T47D (cell line): ENCODE data around the gene ZCCHC24.
A peak's percentile ranks its signal among the peaks of the same experiment; 100 is the strongest.

Experiments used
- DNase-seq, 2 experiments: peaks; one replicate each; pipeline versions ENCODE4 v3.0.0 to v3.0.0-alpha.2; 2011 to 2012; ENCODE audit warnings: low read depth in 1 of 2, low spot score in 1 of 2
- JUND ChIP-seq: IDR thresholded peaks from 2 replicates; pipeline ENCODE4 v1.6.1; 2012; ENCODE audit warnings: low read depth
- in situ Hi-C: cut with HindIII; loops from 2 replicates; pipeline ENCODE4 v1.10.0; 2016; ENCODE audit warnings: low sequenced_read_pairs, low pct_unique_long_range_greater_than_20kb

Gene ZCCHC24

GRCh38 chr10:79415736-79416577 lies 29.5 kb downstream of the ZCCHC24 start:
- in situ Hi-C loops = no loop called here
- no peak for TF ChIP-seq JUND
- no peak for DNase-seq

GRCh38 chr10:79414714-79415113 lies 30.7 kb downstream of the ZCCHC24 start:
- no peak for TF ChIP-seq JUND
- DNase-seq = no peak
- in situ Hi-C loops = no loop called here

- in situ Hi-C loops = no loop called here
- DNase-seq = no peak
- no peak for TF ChIP-seq JUND
These were observed 32.2 kb downstream of the ZCCHC24 start for GRCh38 chr10:79413196-79413595.

DNA sequence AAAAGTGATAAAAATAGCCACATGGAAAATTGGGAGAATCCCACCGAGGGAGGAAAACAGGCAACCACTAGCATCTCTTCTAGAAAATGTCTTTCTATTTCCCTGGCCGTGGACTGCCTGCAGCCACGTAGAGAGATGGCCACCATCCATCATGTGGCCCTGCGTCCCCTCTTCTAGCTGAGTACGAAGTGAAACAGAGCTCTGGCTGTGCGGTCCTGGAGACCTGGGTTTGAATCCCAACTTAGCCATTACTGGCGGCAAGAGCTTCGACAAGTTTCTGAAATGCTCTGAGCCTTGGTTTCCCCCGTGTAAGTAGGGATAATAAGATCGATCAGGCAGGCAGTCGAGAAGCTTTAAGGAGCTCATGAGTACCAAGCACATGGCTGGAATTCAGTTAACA lies 32.9 kb downstream of the ZCCHC24 start:
- in situ Hi-C loops = no loop called here
- no peak for DNase-seq
- TF ChIP-seq JUND = no peak

DNA sequence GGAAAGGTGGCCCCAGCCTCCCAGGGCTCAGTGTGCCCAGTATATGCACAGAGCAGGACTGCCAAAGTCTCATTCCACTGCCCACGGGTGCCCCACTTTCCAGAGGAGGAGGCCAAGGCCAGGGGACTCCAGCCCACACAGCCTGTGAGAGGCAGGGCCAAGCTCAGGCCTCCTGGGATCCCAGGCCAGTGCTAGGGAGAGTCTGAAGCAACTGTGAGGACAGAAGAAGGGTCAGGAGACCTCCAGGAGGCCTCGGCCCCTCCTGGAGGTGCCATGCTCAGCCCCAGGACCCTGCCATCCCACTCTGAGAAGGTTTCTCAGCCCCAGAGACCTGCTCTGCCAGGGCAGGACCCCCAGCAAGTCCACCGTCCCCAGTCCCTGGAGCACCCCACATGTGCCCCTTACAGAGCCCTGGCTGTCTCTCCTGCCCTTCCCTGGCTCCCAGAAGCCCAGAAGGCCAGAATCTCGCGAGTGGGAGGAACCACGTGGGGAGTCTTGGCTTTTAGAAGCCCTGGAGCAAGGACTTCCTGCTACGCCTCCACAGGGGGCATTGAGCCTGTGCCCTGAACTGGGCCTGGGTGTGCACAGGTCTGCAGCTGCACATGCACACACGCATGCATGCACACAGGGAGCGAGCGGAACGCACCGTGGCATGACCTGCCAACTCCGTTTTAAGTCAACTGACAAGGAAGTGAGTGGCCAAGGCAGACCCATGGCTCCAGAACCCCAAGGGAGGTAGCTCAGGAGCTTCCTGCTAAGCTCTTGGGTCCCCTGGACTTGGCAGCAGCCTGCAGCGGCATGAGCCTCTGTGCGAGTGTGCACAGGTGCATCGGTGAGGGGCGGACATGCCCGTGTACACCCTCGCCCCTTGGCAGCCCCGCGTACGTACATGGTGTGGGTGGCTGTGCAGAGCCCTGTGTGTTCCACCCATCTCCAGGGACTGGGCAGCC lies 33.6 kb downstream of the ZCCHC24 start:
- DNase-seq = no peak
- no peak for TF ChIP-seq JUND
- in situ Hi-C loops = no loop called here

GRCh38 chr10:79410315-79411094 lies 34.9 kb downstream of the ZCCHC24 start:
- TF ChIP-seq JUND = no peak

DNA sequence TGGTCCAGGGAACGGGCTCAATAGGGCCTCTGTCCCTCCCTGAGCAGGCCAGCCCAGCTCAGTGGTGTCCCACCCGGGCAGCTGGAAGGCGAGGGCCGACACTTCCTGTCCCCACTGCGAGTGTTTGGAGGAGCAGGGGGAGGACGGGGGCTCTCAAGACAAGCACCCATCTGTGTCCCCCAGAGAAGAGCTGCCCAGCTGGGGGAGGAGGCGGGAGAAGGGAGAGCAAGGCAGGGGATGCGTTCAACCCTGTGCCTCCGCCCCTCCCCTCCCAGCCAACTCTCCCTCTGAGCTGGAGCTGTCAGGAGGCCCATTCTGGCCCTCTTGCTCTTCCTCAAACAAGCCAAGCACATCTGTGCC lies 35.7 kb downstream of the ZCCHC24 start:
- no peak for TF ChIP-seq JUND
- DNase-seq = no peak
- in situ Hi-C loops = no loop called here

More at GRCh38 chr10:79410315-79411094, 34.9 kb downstream of the ZCCHC24 start:
- in situ Hi-C loops = no loop called here
- DNase-seq = no peak

- DNase-seq = peak in 1 of 2 experiments; percentile 36
- no peak for TF ChIP-seq JUND
- in situ Hi-C loops = no loop called here
These were observed 36.2 kb downstream of the ZCCHC24 start for GRCh38 chr10:79409038-79409725.

DNA sequence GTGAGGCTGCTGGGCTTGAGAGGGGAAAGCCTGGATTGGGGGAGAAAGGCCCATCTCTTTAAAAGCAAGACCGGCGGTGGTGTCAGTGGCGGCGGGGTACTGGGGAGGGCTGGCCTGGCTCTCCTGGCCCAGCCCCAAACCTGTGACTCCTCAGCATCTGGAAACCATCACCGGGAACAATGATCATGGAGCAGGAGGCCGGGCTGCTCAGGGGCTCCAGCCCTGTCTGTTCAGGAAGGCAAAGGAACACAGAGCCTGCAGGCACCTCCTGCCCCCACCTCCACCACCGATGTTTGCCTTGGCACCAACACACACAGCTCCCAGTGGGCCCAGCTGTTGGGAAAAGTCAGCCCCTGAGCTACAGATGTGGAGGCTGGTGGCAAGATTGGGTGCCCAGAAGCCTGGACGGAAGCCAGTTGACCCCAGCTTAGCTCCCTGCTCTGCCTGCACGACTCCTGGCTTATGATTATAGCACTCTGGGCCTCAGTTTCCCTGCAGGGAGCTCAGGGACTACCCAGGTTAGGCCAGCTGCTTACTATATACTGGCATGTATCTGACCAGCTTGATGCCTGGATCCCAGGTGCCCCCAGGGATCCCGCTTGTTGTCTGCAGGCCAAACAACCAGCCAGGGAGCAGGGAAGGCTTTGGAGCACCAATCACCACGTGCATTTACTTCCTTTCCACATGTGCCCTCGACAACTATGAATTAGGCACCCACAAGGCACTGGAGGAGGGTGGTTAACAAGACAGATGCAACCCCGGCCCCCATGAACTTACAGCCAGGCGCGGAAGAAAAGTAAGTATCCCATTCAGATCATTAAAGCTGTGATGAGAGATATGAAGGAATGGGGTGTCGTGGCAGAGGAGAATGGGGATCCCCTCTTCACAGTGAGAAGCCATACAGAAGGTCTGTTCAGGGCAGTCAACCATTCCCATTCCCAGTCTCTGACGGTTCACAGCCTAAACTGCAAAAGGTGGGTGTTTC lies 37.3 kb downstream of the ZCCHC24 start:
- in situ Hi-C loops = no loop called here
- no peak for DNase-seq
- TF ChIP-seq JUND = no peak

- DNase-seq = no peak
- in situ Hi-C loops = no loop called here
- TF ChIP-seq JUND = no peak
These were observed 38.0 kb downstream of the ZCCHC24 start for GRCh38 chr10:79407423-79407796.

DNA sequence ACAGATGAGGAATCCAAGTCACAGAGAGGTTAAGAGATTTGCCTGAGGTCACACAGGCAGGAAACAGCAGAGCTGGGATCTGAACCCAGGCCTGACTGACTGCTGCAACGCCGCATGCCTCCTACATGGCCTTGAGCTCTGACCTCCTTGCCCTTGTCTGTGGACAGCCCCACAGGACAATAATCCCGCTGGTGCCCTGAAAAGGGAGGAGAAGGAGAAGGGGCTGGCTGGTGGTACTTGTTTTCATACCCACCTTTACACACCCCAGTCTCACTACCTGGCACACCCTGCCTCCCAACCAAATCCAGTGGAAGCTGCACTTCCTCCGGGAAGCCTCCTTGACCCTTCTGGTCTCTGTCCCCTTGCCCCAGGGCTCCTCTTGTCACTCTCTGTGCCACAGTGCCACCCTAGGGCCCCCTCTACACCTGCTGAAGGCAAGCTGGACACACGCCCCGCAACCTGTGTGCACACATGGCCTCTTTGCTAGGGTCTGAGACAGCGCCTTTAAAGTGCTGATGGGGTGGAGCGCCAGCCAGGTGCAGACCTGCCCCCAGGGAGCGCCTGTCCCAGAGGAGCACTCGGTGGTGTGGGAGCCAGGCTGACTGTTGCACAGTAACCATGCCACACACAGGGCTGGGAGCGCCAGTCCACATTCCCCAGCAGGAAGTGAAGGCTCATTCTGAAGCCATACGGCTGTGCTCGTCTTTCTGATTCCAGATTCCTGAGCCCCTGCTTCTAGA lies 38.6 kb downstream of the ZCCHC24 start:
- no peak for DNase-seq
- in situ Hi-C loops = no loop called here
- TF ChIP-seq JUND = no peak
